GM10248 (cell line): ENCODE data around the gene KRT77.

ENCODE experiments used
- CTCF ChIA-PET: fragments of 300-600 bp; sonication (Branson Sonifier 250); formaldehyde crosslinking; extraction: SDS; loops from one replicate; lab custom pipeline; 2021; ENCODE audit warnings: antibody characterized with exemption; lab: Yijun Ruan, JAX
- POLR2A ChIA-PET: fragments of 350-650 bp; sonication (Branson Sonifier 250); formaldehyde crosslinking; extraction: SDS; loops from one replicate; lab custom pipeline; 2020; ENCODE audit warnings: antibody characterized with exemption; lab: Yijun Ruan, JAX
- DNase-seq: peaks from one replicate; pipeline ENCODE4 v3.0.0; 2012; ENCODE audit errors: extremely low spot score
- TF ChIP-seq, protein P1 (sequence below): IDR thresholded peaks from 2 replicates; pipeline ENCODE4 v1.5.1; 2012; ENCODE audit warnings: mild to moderate bottlenecking, low read depth; ENCODE audit errors: extremely low read depth, missing control alignments, control extremely low read depth

KRT77 gene

DNA sequence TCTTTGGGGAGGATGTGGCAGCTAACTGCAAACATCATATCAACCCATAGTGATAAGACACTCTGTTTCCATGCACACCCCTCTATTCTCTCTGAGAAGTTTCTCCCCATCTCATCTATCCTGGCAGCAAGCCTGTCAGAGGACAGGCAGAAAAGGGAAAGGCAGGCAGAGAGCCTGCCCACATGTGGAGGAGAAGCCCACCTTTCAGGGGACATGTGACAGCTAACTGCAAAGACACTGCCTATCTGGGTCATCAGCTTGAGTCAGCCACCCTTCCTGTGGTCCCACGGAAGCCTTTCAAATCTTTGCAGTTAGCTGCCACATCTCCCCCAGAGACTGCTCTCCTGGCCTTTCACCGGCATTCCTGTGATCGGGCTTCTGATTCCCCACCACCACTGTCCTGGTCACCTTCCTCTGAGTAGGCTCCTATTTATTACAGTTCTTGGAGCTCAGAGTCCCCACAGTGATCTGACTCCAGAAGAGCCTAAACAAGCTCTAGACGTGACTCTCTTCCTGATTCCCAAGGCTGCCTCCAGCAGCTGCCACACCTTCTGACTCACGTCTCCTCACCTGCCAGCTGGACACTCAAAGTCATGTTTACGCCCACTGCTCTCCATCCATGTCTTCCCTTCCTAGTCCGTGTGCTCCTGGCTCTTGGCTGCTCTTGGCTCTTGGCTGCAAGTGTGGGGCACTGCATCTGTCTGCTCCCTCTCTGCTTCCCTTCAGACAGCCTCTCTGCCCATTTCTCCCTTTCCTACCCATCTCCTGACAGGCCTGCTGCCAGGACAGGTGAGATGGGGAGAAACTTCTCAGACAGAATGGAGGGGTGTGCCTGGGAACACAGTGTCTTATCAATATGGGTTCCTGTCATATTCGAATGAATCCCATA, 15.6 kb downstream of the KRT77 start:
- POLR2A ChIA-PET, result no interaction called here
- TF ChIP-seq, protein P1, sequence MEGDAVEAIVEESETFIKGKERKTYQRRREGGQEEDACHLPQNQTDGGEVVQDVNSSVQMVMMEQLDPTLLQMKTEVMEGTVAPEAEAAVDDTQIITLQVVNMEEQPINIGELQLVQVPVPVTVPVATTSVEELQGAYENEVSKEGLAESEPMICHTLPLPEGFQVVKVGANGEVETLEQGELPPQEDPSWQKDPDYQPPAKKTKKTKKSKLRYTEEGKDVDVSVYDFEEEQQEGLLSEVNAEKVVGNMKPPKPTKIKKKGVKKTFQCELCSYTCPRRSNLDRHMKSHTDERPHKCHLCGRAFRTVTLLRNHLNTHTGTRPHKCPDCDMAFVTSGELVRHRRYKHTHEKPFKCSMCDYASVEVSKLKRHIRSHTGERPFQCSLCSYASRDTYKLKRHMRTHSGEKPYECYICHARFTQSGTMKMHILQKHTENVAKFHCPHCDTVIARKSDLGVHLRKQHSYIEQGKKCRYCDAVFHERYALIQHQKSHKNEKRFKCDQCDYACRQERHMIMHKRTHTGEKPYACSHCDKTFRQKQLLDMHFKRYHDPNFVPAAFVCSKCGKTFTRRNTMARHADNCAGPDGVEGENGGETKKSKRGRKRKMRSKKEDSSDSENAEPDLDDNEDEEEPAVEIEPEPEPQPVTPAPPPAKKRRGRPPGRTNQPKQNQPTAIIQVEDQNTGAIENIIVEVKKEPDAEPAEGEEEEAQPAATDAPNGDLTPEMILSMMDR, result no peak
- no peak for DNase-seq
- CTCF ChIA-PET, result no interaction called here

DNA sequence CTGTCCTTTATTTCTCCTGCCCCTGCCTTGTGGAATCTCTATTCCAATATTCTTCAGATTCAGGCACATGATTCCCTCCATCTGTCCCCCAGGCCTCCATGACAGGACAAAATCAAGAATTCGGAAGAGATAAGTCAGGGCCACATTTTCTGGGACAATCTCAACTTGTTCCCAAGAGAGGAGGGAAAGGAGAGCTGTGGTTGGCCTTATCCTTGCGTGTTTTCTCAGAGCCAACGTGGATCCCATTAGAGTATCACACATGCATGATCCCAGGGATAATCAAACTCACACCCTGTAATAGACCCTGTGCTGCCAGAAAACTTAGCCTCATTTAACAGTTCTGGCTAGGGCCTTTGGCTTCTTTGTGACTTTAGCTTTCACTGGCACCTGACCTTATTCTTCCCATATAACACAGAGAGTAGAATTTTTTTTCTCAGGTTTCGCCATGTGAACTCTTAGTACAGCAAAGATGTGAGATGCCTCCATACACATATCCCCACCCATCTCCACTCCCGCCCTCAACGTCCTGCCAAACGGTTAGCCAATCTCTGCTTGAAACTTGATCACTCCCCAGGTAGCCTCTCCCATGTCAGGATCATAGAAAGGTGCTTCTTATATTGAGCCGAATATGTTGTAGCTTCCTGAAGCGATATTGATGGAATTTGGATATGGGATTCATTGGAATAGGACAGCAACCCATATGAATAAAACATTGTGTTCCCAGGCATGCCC, 16.4 kb downstream of the KRT77 start:
- POLR2A ChIA-PET, result no interaction called here
- DNase-seq, result no peak
- CTCF ChIA-PET, result no interaction called here
- TF ChIP-seq, protein P1, result no peak

DNA sequence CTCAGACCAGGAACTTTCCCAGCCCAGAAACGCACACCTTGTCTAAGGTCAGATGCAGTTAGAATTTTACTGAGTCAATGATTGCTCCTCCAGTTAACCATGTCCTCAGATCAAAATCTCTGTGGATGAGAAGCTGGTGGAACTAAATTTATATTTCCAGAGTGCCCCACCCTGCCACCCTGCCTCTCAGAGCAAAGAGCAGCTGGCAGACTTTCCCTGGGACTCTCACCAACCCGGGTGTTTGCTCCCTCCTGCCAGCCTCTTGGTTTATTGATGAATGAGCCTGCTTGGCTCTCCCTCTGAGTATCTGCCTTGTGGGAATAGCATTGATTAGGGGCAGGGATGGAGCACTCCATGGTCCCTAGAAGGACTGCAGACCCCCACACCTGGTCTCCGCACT, 17.3 kb downstream of the KRT77 start:
- no peak for DNase-seq
- CTCF ChIA-PET, result interaction anchor here (1.4 kb wide), 1 partner anchor 11 kb away, joined by 4 read pairs; no protein-coding TSS in a partner anchor
- TF ChIP-seq, protein P1, result no peak
- POLR2A ChIA-PET, result no interaction called here

GRCh38 chr12:52685406-52685890, 17.9 kb downstream of the KRT77 start:
- ChIA-PET POLR2A (interaction anchor here (0.6 kb wide), 1 partner anchor 30 kb away, joined by 3 read pairs; no protein-coding TSS in a partner anchor), CTCF (interaction anchor here (1.4 kb wide), 1 partner anchor 10 kb away, joined by 4 read pairs; no protein-coding TSS in a partner anchor)
- TF ChIP-seq, protein P1, result no peak
- DNase-seq, result no peak

GRCh38 chr12:52684431-52684830, 18.9 kb downstream of the KRT77 start:
- ChIA-PET CTCF (no interaction called here), POLR2A (no interaction called here)
- TF ChIP-seq, protein P1, result no peak
- no peak for DNase-seq

DNA sequence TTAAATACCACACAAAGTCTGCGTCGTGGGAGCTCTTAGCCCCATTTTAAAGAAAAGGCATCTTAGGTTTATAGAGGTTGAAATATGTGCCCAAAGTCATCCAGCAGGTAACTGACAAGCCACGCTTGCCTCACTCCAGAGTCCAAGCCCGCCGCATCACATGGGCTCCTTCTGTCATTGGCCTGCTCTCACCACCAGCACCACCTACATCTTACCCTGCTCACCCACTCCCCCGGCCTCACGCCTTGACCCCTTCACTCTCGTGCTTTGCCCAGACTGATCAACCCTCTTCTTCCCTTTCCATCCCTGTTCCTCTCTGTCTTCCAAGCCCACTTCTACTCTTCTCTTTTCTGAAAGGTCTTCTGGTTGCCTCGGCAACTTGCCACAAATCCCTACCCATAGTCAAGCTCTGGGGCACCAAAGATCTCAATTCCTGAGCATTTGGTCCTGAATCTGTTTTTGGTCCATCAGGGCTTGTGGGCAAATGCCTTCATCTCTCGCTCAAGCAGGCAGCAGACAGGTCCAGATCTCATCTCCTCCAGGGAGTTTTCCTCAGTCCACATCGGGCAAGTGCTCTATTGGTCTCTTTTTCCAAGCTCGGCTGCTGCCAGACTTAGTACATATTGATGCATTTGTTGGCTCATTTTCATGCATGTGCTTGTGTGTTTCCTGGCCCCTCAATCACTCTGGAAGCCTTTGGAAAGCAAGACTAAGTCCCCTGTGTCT, 19.6 kb downstream of the KRT77 start:
- CTCF ChIA-PET, result no interaction called here
- POLR2A ChIA-PET, result no interaction called here

More for the DNA sequence above, 19.6 kb downstream of the KRT77 start:
- DNase-seq, result no peak
- TF ChIP-seq, protein P1, result no peak
